ENCODE data around the gene METTL17. TPM values are rescaled to one million over a fixed set of nuclear protein-coding genes. Genes with fewer than 3 reads are reported as not detected.

The METTL17 gene
- total and polyA plus RNA-seq, 2 of the 8 experiments (the other 6 are each of a cell fraction or from before 2014, with no cell fraction given), result 73.8 to 138 TPM

GRCh38 chr14:21040370-21040925, 50.7 kb downstream of the METTL17 start:
- Histone ChIP-seq H3K23ac (ENCODE audit: insufficient read length) (no peak overlapping the region), H4K8ac (ENCODE audit: extremely low read depth, insufficient read depth, low read length) (no peak overlapping the region), H2BK20ac (ENCODE audit: low read length) (no peak overlapping the region), H4K20me1 (replicated peaks in 1 of 2; ENCODE audit: control insufficient read depth in 1 of 2, insufficient read depth in 2 of 2, low read length in 2 of 2) (no peaks in the 10 kb centered on the region), H2BK120ac (replicated peaks; ENCODE audit: low read depth, low read length) (no peak overlapping the region), H3K9ac (replicated peaks in 1 of 4; ENCODE audit: extremely low read depth in 1 of 4, low read depth in 3 of 4, low read length in 3 of 4) (no peak overlapping the region), H3K27ac (ENCODE audit: low read depth, low read length) (no peak overlapping the region), H2BK15ac (ENCODE audit: low read length) (peak overlapping the region; percentile 41; the same call in 1 of the 2 replicates), H3K18ac (ENCODE audit: extremely low read depth, low read length) (no peak overlapping the region), H3K79me1 (ENCODE audit: low read depth, low read length) (no peaks in the 10 kb centered on the region), H3K4me1 (replicated peaks in 1 of 4; ENCODE audit: control insufficient read depth in 3 of 4, insufficient read depth in 4 of 4, low read length in 3 of 4) (peaks cover 8 to 11% (median 10%) of the 10 kb centered on the region in 4 experiments; a peak in 6 of 7 replicates), H3K14ac (ENCODE audit: insufficient read length) (no peak overlapping the region), H4K5ac (ENCODE audit: insufficient read length, low read depth, low read length) (no peak overlapping the region), H2BK12ac (ENCODE audit: low read depth, low read length) (peak overlapping the region; percentile 46; the same call in 1 of the 2 replicates), H2BK5ac (ENCODE audit: low read depth, low read length) (no peak overlapping the region), H3K4me3 (ENCODE audit: extremely low read depth in 1 of 4, insufficient read depth in 2 of 4, low read depth in 3 of 4, low read length in 4 of 4) (no peak overlapping the region), H3K36me3 (ENCODE audit: control insufficient read depth in 2 of 4, insufficient read depth in 4 of 4, low read length in 3 of 4) (no peaks in the 10 kb centered on the region), H3K4ac (replicated peaks; ENCODE audit: insufficient read length, low read depth, low read length) (no peak overlapping the region), H3K79me2 (ENCODE audit: control insufficient read depth in 1 of 2, insufficient read depth in 2 of 2, low read length in 2 of 2) (no peaks in the 10 kb centered on the region), H2AFZ (ENCODE audit: low read length) (no peak overlapping the region), H3K23me2 (ENCODE audit: low read depth, low read length) (peaks cover 2% of the 10 kb centered on the region; the same call in 1 of the 2 replicates), H4K91ac (replicated peaks; ENCODE audit: insufficient read length, low read length) (no peak overlapping the region), H3K4me2 (ENCODE audit: insufficient read depth in 1 of 2, low read depth in 2 of 2, low read length in 2 of 2) (no peak overlapping the region), H3K9me3 (ENCODE audit: insufficient read depth in 2 of 2, low read depth in 1 of 2, low read length in 1 of 2) (no peaks in the 10 kb centered on the region), H3K27me3 (replicated peaks in 1 of 4; ENCODE audit: control insufficient read depth in 3 of 4, extremely low read depth in 1 of 4, insufficient read depth in 3 of 4, low read length in 3 of 4) (peaks cover 0 to 3% (median 0%) of the 10 kb centered on the region in 4 experiments; a peak in 1 of 7 replicates), H3K56ac (replicated peaks; ENCODE audit: insufficient read length, low read depth, low read length) (no peak overlapping the region), H2AK5ac (ENCODE audit: low read depth, low read length) (no peak overlapping the region)
- FAIRE-seq (no peak), DNase-seq (ENCODE audit: low read depth in 1 of 2, low spot score in 2 of 2) (no peak)
- ChIA-PET CTCF (ENCODE audit: partially characterized antibody) (interaction anchor here (0.8 to 7.2 kb wide), 33 partner anchors 8 to 349 kb away, joined by 3 to 371 read pairs (median 7); partner anchors contain the start of genes ARHGEF40, NDRG2, RNASE8 and SLC39A2), POLR2A (ENCODE audit: partially characterized antibody) (interaction anchor here (0.9 to 4.4 kb wide), 12 partner anchors 9 to 49 kb away, joined by 3 to 36 read pairs (median 4); partner anchors contain the start of genes ARHGEF40, NDRG2 and TPPP2)
- 85% methylated on average over 8 of the region's 8 CpGs; no CpG with 5 or more reads in 1 of the 2 experiments for WGBS, 2 experiments (ENCODE audit: extremely low coverage in 1 of 2, insufficient coverage in 1 of 2, insufficient read length in 1 of 2, insufficient replicate concordance in 2 of 2, low coverage in 1 of 2, low lambda C conversion rate in 2 of 2, missing lambda C conversion rate in 1 of 2)
- TF ChIP-seq HDAC6 (IDR thresholded peaks at IDR 0.05; ENCODE audit: low read depth, low read length) (no peak), CTBP2 (IDR thresholded peaks at IDR 0.05; ENCODE audit: borderline replicate concordance, insufficient read depth, insufficient read length, low read length) (no peak), SIX5 (IDR thresholded peaks at IDR 0.05; ENCODE audit: low read depth, low read length) (no peak), SAP30 (IDR thresholded peaks at IDR 0.05; ENCODE audit: insufficient read depth, insufficient replicate concordance, low read length) (no peak), SP1 (IDR thresholded peaks at IDR 0.05; ENCODE audit: low read depth, low read length) (no peak), SP2 (IDR thresholded peaks at IDR 0.05; ENCODE audit: low read length) (no peak), SIRT6 (IDR thresholded peaks at IDR 0.05; ENCODE audit: low read length) (no peak), NANOG (IDR thresholded peaks at IDR 0.05; ENCODE audit: insufficient read depth, low read depth, low read length, poor library complexity, severe bottlenecking) (no peak), SP4 (IDR thresholded peaks at IDR 0.05; ENCODE audit: low read length) (no peak), MAX (IDR thresholded peaks at IDR 0.05) (no peak), KDM1A (IDR thresholded peaks at IDR 0.05; ENCODE audit: borderline replicate concordance, low read length) (no peak), SRF (IDR thresholded peaks at IDR 0.05; ENCODE audit: low read depth, low read length) (no peak), JUND (IDR thresholded peaks at IDR 0.05; ENCODE audit: low read length) (no peak)
